Adrenal gland (tissue), 12 donors: ENCODE measurements around the gene C6orf89. TPM values are rescaled to one million over a fixed set of nuclear protein-coding genes. Genes with fewer than 3 reads are reported as not detected.

Source experiments
- DNase-seq, 7 donors: peaks; one replicate each; pipeline ENCODE4 v3.0.0-alpha.2; 2019 to 2020
- H3K27ac ChIP-seq, 5 donors: fragments of 200-600 bp; sonication (generic) in 4 of 5; 1 replicate in 3 of 5; 2 replicates in 2 of 5; pipeline versions ENCODE4 v1.5.1 to v1.8.0; 2016 to 2020; ENCODE audit warnings: mild to moderate bottlenecking in 1 of 5
- H3K27me3 ChIP-seq: fragments of 200-600 bp; 2 replicates; pipeline ENCODE4 v1.8.0; 2021
- H3K36me3 ChIP-seq, 2 donors: fragments of 200-600 bp; replicated peaks in 1 of 2; 1 replicate in 1 of 2; 2 replicates in 1 of 2; pipeline versions ENCODE4 v1.5.1 to v1.8.0; 2018 to 2022
- H3K4me1 ChIP-seq, 2 donors: fragments of 200-600 bp; replicated peaks in 1 of 2; 1 replicate in 1 of 2; 2 replicates in 1 of 2; pipeline versions ENCODE4 v1.5.1 to v1.8.0; 2018 to 2021
- H3K4me3 ChIP-seq, 4 donors: fragments of 200-600 bp; sonication (generic) in 3 of 4; one replicate each; pipeline ENCODE4 v1.5.1; 2016 to 2018
- H3K9me3 ChIP-seq, 3 donors: fragments of 200-600 bp; sonication (generic) in 1 of 3; replicated peaks in 1 of 3; 1 replicate in 2 of 3; 2 replicates in 1 of 3; pipeline versions ENCODE4 v1.5.1 to v1.8.0; 2016 to 2021
- POLR2A ChIP-seq, 2 donors: fragments of 450-650 bp; IDR thresholded peaks; one replicate each; pipeline ENCODE4 v1.6.1; 2017; ENCODE audit warnings: antibody characterized with exemption in 2 of 2, mild to moderate bottlenecking in 2 of 2, moderate library complexity in 1 of 2
- WGBS, 4 donors: extraction: QIAGEN DNeasy Blood & Tissue Kit in 2 of 4; methylation state at CpG; one replicate each; pipeline versions ENCODE4 v1.1.5 to v1.1.7; 2013 to 2017; 5-methylcytosine and 5-hydroxymethylcytosine counted together
- intact Hi-C, 2 donors: fragments of 100-400 bp; cut with DNase I; formaldehyde crosslinking; loops; one replicate each; pipeline versions ENCODE4 v1.14.1 to v1.15.0; 2022 to 2023
- polyA plus RNA-seq, 3 donors: library from polyadenylated mRNA; stranded (reverse); fragments of 200-250 nt in 2 of 3; fragments of 350-450 nt in 1 of 3; fragmentation: Illumina TruSeq in 1 of 3; extraction: RNeasy Lipid Tissue Mini Kit (QIAGEN cat#74804) in 1 of 3; gene quantifications; one replicate each; pipeline ENCODE4 v1.2.3, GENCODE V29; 2013 to 2014
- total RNA-seq, 9 donors: library from RNA; depleted of rRNA in 4 of 9; stranded (reverse); fragments of >200 nt in 4 of 9; fragments of 120-200 nt in 1 of 9; fragmentation: NEBNext Ultra II Directional in 1 of 9; extraction: Animal tissue kit (Norgen Biotek cat#: 25700) in 1 of 9; gene quantifications; one replicate each; pipeline versions ENCODE4 v1.1.0 to v1.2.4, GENCODE V29; 2013 to 2023
- TF ChIP-seq, protein P1 (sequence below), 6 experiments: fragments of 450-650 bp in 4 of 6; fragments of 200-600 bp in 2 of 6; sonication (generic) in 1 of 6; IDR thresholded peaks; 1 replicate in 5 of 6; 2 replicates in 1 of 6; pipeline versions ENCODE4 v1.5.1 to v1.8.0; 2016 to 2021; ENCODE audit warnings: antibody characterized with exemption in 6 of 6, mild to moderate bottlenecking in 2 of 6, moderate library complexity in 1 of 6
- donor health status: healthy with polysubstance abuse.
- donor health status: Bipolar disorder and iron deficiency.
- donor health status: DM: yes; HTN: yes; CAD: no.
- donor health status: DM: no; HTN: no; CAD: no.
- donor health status: DM: no; HTN: no; CAD: no.
- donor health status: DM: yes; HTN: yes; CAD: no.

Gene C6orf89
- total and polyA plus RNA-seq, 12 donors = 17.5 to 107 (median 75.7) TPM

DNA sequence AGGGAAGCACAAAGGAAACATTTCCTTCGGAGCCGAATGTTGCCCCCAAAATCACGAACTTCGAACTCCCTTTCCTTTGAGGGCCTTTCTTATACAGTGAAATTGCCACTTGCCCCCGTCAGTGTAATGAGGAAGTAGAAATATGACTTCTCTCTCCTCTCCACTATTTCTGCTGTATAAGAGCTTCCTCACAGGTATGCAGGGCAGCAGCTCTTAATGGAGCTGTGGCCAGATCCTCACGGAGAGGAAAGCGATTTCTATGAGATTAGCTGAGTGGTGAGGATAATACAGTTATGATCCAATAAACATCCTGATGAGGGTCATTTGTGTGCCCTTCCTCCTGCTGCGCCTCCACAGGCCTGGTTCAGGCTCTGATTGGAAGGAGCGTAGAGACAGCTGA is 35.7 kb upstream of the C6orf89 start:
- no peaks in the 10 kb centered on the region for H3K9me3 ChIP-seq
- no peak overlapping the region for H3K4me3 ChIP-seq
- TF ChIP-seq, protein P1, sequence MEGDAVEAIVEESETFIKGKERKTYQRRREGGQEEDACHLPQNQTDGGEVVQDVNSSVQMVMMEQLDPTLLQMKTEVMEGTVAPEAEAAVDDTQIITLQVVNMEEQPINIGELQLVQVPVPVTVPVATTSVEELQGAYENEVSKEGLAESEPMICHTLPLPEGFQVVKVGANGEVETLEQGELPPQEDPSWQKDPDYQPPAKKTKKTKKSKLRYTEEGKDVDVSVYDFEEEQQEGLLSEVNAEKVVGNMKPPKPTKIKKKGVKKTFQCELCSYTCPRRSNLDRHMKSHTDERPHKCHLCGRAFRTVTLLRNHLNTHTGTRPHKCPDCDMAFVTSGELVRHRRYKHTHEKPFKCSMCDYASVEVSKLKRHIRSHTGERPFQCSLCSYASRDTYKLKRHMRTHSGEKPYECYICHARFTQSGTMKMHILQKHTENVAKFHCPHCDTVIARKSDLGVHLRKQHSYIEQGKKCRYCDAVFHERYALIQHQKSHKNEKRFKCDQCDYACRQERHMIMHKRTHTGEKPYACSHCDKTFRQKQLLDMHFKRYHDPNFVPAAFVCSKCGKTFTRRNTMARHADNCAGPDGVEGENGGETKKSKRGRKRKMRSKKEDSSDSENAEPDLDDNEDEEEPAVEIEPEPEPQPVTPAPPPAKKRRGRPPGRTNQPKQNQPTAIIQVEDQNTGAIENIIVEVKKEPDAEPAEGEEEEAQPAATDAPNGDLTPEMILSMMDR (IDR thresholded peaks at IDR 0.05) = no peak
- TF ChIP-seq POLR2A (IDR thresholded peaks at IDR 0.05) = no peak
- no peaks in the 10 kb centered on the region for H3K36me3 ChIP-seq
- no peaks in the 10 kb centered on the region for H3K27me3 ChIP-seq
- WGBS, 4 donors = 77 to 86% (median 82%) methylated on average over 9 of the region's 9 CpGs
- DNase-seq = no peak
- no peak overlapping the region for H3K27ac ChIP-seq
- intact Hi-C loops = loop anchor here in 1 of 2 donors (5.0 kb wide), 1 partner anchor 83 kb away; no protein-coding TSS in a partner anchor
- H3K4me1 ChIP-seq = peaks cover 0 to 18% of the 10 kb centered on the region in 2 donors

GRCh38 chr6:36851149-36851614 is 34.6 kb upstream of the C6orf89 start:
- TF ChIP-seq POLR2A (IDR thresholded peaks at IDR 0.05) = no peak
- TF ChIP-seq, protein P1 (IDR thresholded peaks at IDR 0.05) = peak; percentile 67 to 79 (median 73)
- Histone ChIP-seq H3K4me3 (no peak overlapping the region), H3K36me3 (no peaks in the 10 kb centered on the region), H3K27ac (peak overlapping the region in 2 of 5 donors; percentile 12 to 14), H3K9me3 (no peaks in the 10 kb centered on the region), H3K4me1 (peaks cover 0 to 22% of the 10 kb centered on the region in 2 donors), H3K27me3 (no peaks in the 10 kb centered on the region)
- intact Hi-C loops = loop anchor here in 1 of 2 donors (5.0 kb wide), 1 partner anchor 84 kb away; no protein-coding TSS in a partner anchor
- peak; percentile 61 to 85 (median 72) for DNase-seq
- WGBS, 4 donors = 35 to 44% (median 36%) methylated on average over 3 of the region's 3 CpGs

- 61 to 75% (median 71%) methylated on average over 4 of the region's 4 CpGs for WGBS, 4 donors
- Histone ChIP-seq H3K4me3 (no peak overlapping the region), H3K27me3 (no peaks in the 10 kb centered on the region), H3K9me3 (no peaks in the 10 kb centered on the region), H3K36me3 (no peaks in the 10 kb centered on the region), H3K4me1 (peaks cover 3 to 26% of the 10 kb centered on the region in 2 donors), H3K27ac (peak overlapping the region in 2 of 5 donors; percentile 12 to 14)
- DNase-seq = no peak
- intact Hi-C loops = loop anchor here in 1 of 2 donors (5.0 kb wide), 1 partner anchor 84 kb away; no protein-coding TSS in a partner anchor
- no peak for TF ChIP-seq POLR2A (IDR thresholded peaks at IDR 0.05)
- TF ChIP-seq, protein P1 (IDR thresholded peaks at IDR 0.05) = no peak
These were observed 34.1 kb upstream of the C6orf89 start for GRCh38 chr6:36851626-36852025.

GRCh38 chr6:36852481-36853147 is 33.1 kb upstream of the C6orf89 start:
- Histone ChIP-seq H3K4me1 (peaks cover 12 to 34% of the 10 kb centered on the region in 2 donors), H3K9me3 (no peaks in the 10 kb centered on the region), H3K27ac (peak overlapping the region in 2 of 5 donors; percentile 14 to 32), H3K27me3 (no peaks in the 10 kb centered on the region), H3K4me3 (no peak overlapping the region), H3K36me3 (no peaks in the 10 kb centered on the region)
- intact Hi-C loops = loop anchor here in 1 of 2 donors (5.0 kb wide), 1 partner anchor 85 kb away; no protein-coding TSS in a partner anchor
- TF ChIP-seq, protein P1 (IDR thresholded peaks at IDR 0.05) = no peak
- TF ChIP-seq POLR2A (IDR thresholded peaks at IDR 0.05) = no peak
- WGBS, 4 donors = 62 to 96% (median 67%) methylated on average over 2 to 4 of the region's 4 CpGs
- DNase-seq = peak in 4 of 7 donors; percentile 41 to 54 (median 46)
